ENCODE data around the gene CHTF18.

DNA sequence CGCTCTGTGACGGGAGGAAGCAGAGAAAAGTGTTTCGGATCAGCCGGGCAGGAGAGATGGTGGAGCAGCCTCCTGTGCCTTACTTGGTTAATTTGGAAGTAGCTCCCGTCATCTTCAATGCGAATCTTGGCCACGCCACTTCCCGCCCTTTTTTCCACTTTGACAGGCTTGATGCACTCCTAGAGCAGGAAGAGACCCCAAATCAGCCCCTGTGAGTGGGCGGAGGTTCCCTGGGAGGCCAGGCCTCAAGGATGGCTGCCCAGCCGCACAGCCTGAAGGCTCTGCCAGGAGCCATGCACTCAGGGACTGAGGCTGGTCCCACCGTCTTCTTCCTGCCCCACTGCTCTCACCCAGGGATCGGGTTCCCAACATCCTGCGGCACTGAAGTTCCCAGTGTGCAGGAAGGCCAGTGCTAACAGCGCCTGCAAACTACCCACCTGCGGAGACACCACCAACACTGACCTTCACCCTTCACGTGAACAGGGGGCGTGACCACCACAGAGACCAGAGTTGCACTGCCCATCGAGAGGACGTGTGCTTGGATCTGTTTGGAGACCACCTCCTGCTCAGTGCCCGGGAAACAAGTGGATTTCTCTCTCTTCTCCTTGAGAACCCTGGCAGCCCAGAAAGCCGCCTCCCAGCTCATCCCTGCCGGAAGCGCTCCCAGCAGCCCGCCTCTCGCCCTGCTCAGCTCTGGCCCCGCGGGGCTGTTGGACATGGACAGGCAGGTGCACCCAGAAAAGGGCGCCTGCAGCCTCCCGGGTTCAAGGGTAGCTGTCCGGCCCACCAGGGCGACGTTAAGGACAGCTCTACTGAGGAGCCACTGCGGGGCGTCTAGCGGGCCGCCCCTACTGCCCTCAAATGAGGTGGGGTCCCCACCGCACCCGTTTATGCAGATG is 48.6 kb upstream of the CHTF18 start:
- no peak for TF ChIP-seq POLR2A (IDR thresholded peaks at IDR 0.05; ENCODE audit: low read depth, low read length)
- no peak for TF ChIP-seq SPI1 (IDR thresholded peaks at IDR 0.05; ENCODE audit: low read depth, low read length)

Data from GM12891 (cell line).